H1 (cell line): ENCODE data around the gene SHROOM3. TPM values are rescaled to one million over a fixed set of nuclear protein-coding genes. Genes with fewer than 3 reads are reported as not detected.

Experiments used
- BCL11A ChIP-seq, 2 experiments: IDR thresholded peaks; one replicate each; pipeline ENCODE4 v1.6.1; 2011; ENCODE audit warnings: low read depth in 2 of 2, low read length in 2 of 2, mild to moderate bottlenecking in 2 of 2
- BRCA1 ChIP-seq: IDR thresholded peaks from 2 replicates; pipeline ENCODE4 v1.6.1; 2012; ENCODE audit warnings: low read depth, low read length, improper control_type of control experiment
- CHD2 ChIP-seq: IDR thresholded peaks from 2 replicates; pipeline ENCODE4 v1.6.1; 2012; ENCODE audit warnings: low read length, improper control_type of control experiment
- CHD7 ChIP-seq: fragments of 300-600 bp; sonication (generic); IDR thresholded peaks from 2 replicates; pipeline ENCODE4 v1.7.1; 2012; ENCODE audit warnings: low read length, moderate library complexity, mild to moderate bottlenecking, inconsistent platforms; ENCODE audit not compliant: insufficient replicate concordance
- RNF2 ChIP-seq: fragments of 200-900, 300-1000 bp; sonication (generic); IDR thresholded peaks from 2 replicates; pipeline ENCODE4 v1.7.1; 2016; ENCODE audit warnings: borderline replicate concordance, low read depth, mild to moderate bottlenecking, antibody characterized with exemption, low read length; ENCODE audit not compliant: poor library complexity, severe bottlenecking; ENCODE audit errors: missing control alignments
- USF2 ChIP-seq: IDR thresholded peaks from 2 replicates; pipeline ENCODE4 v1.6.1; 2011; ENCODE audit warnings: low read length, improper control_type of control experiment
- polyA plus RNA-seq, 7 experiments: library from polyadenylated mRNA; depleted of rRNA in 3 of 7; stranded (reverse) in 5 of 7; unstranded in 2 of 7; fragments of >200 nt in 5 of 7; fragments of 200-250 nt in 2 of 7; gene quantifications; 1 replicate in 5 of 7; 2 replicates in 1 of 7; 4 replicates in 1 of 7; pipeline versions ENCODE4 v1.2.1 to v1.2.3, GENCODE V29; 2011 to 2013; ENCODE audit warnings: missing spikeins in 2 of 7, mixed read lengths in 2 of 7
- total RNA-seq: library from RNA; stranded (reverse); fragmentation: NEBNext Ultra II Directional; extraction: Animal tissue kit (Norgen Biotek cat#: 25700); gene quantifications from 2 replicates; pipeline ENCODE4 v1.2.1, GENCODE V29; 2021

Gene SHROOM3
- total and polyA plus RNA-seq, 2 of the 8 experiments (the other 6 are each of a cell fraction or from before 2014, with no cell fraction given): 15.8 to 34.0 TPM

DNA sequence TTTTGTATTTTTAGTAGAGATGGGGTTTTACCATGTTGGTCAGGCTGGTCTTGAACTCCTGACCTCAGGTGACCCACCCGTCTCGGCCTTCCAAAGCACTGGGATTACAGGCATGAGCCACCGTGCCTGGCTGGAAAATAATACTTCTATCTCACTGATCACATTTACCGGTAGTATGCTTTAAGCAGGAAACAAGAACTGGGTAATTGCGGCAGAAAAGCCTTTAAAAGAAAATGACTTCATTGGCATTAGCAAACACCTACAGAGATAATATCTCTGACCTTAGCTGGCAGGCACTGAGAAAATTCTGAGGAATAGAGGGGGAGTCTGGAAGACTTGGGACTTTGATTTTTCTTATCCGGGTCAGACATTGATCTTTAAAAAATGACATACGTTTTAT lies 78.5 kb downstream of the SHROOM3 start (continued):
- no peak for TF ChIP-seq CHD7
- TF ChIP-seq BRCA1: no peak
- TF ChIP-seq RNF2: no peak
- TF ChIP-seq USF2: no peak
- TF ChIP-seq BCL11A (IDR thresholded peaks at IDR 0.05; ENCODE audit: low read depth in 2 of 2, low read length in 2 of 2): no peak
- TF ChIP-seq CHD2: no peak
